LNCAP (cell line): ENCODE results near the gene FSTL1.

ENCODE experiments used
- TF ChIP-seq, protein P1 (sequence below): fragments of 450-650 bp; IDR thresholded peaks from 2 replicates; pipeline ENCODE4 v1.5.1; 2017; ENCODE audit warnings: mild to moderate bottlenecking

The FSTL1 gene

DNA sequence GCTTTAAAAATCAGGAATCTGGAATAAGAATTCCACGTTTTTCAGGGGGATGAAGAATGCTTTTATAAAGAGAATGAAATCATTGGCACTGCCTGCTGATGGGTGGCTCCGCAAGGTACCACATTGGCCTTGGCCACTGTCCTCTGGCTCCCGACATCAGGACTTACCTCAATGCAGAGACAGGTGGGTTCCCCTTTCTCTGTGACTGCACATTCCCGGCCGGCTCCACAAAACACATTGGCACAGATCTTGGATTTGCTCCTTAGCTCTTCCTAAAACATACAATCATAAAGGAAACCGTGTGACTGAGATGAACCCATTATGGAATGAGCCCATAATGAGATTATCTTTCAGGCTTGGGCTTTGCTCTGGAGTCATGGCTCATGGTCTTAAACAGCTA, 35.0 kb downstream of the FSTL1 start:
- TF ChIP-seq, protein P1, sequence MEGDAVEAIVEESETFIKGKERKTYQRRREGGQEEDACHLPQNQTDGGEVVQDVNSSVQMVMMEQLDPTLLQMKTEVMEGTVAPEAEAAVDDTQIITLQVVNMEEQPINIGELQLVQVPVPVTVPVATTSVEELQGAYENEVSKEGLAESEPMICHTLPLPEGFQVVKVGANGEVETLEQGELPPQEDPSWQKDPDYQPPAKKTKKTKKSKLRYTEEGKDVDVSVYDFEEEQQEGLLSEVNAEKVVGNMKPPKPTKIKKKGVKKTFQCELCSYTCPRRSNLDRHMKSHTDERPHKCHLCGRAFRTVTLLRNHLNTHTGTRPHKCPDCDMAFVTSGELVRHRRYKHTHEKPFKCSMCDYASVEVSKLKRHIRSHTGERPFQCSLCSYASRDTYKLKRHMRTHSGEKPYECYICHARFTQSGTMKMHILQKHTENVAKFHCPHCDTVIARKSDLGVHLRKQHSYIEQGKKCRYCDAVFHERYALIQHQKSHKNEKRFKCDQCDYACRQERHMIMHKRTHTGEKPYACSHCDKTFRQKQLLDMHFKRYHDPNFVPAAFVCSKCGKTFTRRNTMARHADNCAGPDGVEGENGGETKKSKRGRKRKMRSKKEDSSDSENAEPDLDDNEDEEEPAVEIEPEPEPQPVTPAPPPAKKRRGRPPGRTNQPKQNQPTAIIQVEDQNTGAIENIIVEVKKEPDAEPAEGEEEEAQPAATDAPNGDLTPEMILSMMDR = no peak

DNA sequence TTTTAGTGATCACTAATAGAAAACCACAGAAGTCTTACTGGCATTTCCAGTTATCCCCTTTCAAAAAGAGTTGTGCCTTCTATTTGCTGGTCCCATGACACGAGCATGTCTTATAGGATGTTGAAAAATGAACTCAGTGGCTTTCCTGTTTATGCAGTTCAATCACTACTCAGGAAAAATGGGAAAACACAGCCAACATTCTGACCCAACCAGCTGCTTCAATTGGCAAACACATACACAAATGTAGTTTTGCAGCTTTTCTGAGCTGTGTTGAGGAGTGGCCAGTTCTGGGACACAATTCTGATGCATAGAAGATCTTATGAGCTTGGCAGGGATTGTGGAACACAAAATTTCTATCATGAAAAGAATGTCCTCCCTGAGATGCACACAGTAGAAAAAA, 40.3 kb downstream of the FSTL1 start:
- TF ChIP-seq, protein P1 = no peak

DNA sequence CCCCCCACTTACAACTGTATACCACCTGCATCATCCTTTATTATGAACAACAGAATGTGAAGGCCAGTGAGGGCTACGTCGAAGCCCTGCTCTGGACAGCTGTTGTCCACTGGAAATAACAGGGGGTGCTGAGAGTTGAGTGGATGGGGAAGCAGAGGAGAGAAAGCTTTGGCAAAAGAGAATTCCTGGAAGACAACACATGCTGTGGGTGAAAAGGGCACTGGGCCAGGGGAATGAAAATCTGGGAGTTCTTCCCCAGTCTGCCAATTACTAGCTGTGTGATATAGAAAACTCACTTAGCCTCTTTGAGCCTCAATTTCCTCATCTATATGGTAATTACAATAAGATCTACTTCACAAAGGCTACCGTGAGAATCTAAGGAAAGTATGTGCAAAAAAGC, 40.7 kb downstream of the FSTL1 start:
- TF ChIP-seq, protein P1 = no peak

DNA sequence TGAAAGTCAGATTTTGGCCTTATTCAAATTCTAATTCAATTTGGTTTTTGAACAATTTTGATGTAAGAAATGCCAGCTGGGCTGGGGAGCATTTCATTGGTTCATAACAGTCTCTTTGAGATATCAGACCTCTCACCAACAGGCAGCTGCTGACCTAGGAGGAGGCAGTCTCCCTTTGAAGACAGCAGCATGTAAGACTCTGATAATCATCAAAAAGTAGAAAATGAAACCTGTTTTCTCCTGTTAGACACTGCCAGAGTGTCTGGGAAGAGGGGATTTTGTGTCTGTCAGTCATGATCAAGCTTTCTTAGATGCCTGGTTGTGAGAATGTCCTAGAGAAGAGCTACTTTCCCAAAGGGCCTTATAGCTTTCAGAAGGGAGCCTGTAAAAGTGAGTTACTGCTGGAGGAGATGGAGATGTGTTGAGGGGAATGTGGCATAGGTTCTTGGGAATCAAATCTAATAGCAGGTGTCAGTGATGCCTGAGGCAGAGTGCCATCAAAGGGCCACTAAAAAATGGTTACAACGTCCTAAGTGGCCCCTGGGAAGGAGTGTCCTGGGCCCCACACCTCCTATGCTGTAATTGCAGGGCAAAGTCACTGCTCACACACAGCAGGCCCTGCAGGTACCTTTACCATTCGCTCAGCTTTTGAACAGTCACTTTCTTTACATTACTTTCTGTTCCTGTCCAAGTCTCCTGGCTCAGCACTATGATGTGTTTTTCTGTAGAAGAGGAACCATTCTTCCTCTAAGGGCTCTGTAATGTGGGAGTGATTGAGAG, 43.1 kb downstream of the FSTL1 start:
- TF ChIP-seq, protein P1 = no peak

- TF ChIP-seq, protein P1 = no peak
Measured at GRCh38 chr3:120404876-120405275, 45.9 kb downstream of the FSTL1 start.

- TF ChIP-seq, protein P1 = no peak
Measured at GRCh38 chr3:120402257-120402656, 48.5 kb downstream of the FSTL1 start.

DNA sequence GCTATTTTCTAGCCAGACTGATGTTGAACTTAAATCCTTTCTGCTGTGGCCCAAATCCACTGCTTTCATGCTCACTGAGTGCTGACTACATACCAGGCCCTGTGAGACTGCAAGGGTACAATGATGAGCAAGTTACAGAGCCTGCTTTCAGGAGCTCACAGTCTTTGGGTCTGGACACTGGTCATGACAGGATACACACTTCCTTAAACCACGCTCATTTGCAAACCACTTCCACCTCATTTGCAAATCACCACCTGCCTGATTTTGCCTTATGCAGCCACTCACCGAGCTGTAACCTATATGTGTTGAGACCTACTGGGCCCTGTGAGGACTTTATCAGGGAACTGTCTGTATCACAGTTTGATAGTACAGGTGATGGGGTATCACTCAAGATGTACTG, 51.4 kb downstream of the FSTL1 start:
- TF ChIP-seq, protein P1 = no peak

DNA sequence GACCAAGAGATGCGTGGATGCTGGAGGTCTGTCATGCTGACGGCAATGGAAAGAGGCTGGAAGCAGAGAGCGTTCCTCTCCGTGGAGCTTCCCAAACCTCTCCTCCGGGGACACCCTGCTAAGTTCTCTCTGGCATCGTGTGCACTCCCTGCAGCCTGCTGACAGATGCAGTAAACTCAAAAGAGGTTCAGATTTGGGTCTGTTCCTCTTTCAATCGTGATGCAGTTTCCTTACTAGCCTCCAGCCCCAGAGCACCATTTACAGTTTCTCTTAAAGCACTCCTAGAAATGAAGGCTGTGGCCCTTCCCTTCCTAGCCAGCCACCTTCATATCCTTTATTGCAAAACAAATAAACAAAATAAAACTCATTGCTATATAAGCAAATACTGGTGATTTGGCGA, 54.3 kb downstream of the FSTL1 start:
- TF ChIP-seq, protein P1 = no peak
